Kidney epithelial cell (primary cell): Measurements from ENCODE around the gene GJB2. TPM values are rescaled to one million over a fixed set of nuclear protein-coding genes. Genes with fewer than 3 reads are reported as not detected.
A peak's percentile ranks its signal among the peaks of the same experiment; 100 is the strongest.
"Not testable (repeated sequence)": the region's sequence is repeated elsewhere in the genome, so short reads cannot be mapped to it uniquely, and the experiment has no call there.

Experiments used
- DNase-seq: peaks from one replicate; pipeline ENCODE4 v3.0.0-alpha.2; 2010; ENCODE audit warnings: low read depth
- H3K27me3 ChIP-seq: 2 replicates; pipeline ENCODE4 v1.6.0; 2011; ENCODE audit warnings: low read length; ENCODE audit not compliant: control insufficient read depth, insufficient read depth
- H3K36me3 ChIP-seq: 2 replicates; pipeline ENCODE4 v1.5.1; 2011; ENCODE audit warnings: low read length; ENCODE audit not compliant: control insufficient read depth, insufficient read depth
- H3K4me3 ChIP-seq: 2 replicates; pipeline ENCODE4 v1.5.1; 2011; ENCODE audit warnings: low read depth, mild to moderate bottlenecking, control low read depth, low read length
- CTCF ChIP-seq: IDR thresholded peaks from 2 replicates; pipeline ENCODE4 v1.5.1; 2011; ENCODE audit warnings: mild to moderate bottlenecking, moderate library complexity, low read length, control low read depth, inconsistent platforms; ENCODE audit not compliant: insufficient read depth, poor library complexity, severe bottlenecking
- total RNA-seq: library from RNA; depleted of rRNA; stranded (reverse); fragments of >200 nt; gene quantifications from 2 replicates; pipeline ENCODE4 v1.2.3, GENCODE V29; 2015

The GJB2 gene
- total RNA-seq, 1 donor from 2014 or later: 8.6 TPM

- peaks cover 24% of the 10 kb centered on the region for H3K27me3 ChIP-seq
- TF ChIP-seq CTCF: no peak
- no peak for DNase-seq
Measured at GRCh38 chr13:20160306-20161274, 32.1 kb downstream of the GJB2 start, which contains the start of gene GJA3. TSS of gene GJA3 (minus strand) at chr13:20161052. CDS start at chr13:20143288, 17,764 bp downstream.

GRCh38 chr13:20159646-20160305 is 33.0 kb downstream of the GJB2 start:
- no peak for DNase-seq
- H3K36me3 ChIP-seq: no peaks in the 10 kb centered on the region
- H3K4me3 ChIP-seq: peak overlapping the region; percentile 44
- H3K27me3 ChIP-seq: peaks cover 24% of the 10 kb centered on the region
- TF ChIP-seq CTCF: no peak

More at GRCh38 chr13:20160306-20161274, 32.1 kb downstream of the GJB2 start, which contains the start of gene GJA3:
- Histone ChIP-seq H3K4me3 (peak within 1 kb of the TSS; percentile 44), H3K36me3 (no peaks in the 10 kb centered on the region)

- Histone ChIP-seq H3K27me3 (peaks cover 24% of the 10 kb centered on the region), H3K4me3 (no peak overlapping the region), H3K36me3 (no peaks in the 10 kb centered on the region)
- TF ChIP-seq CTCF: no peak
- no peak for DNase-seq
Measured at GRCh38 chr13:20157151-20157796, 35.5 kb downstream of the GJB2 start.

- Histone ChIP-seq H3K36me3 (no peaks in the 10 kb centered on the region), H3K27me3 (peaks cover 21% of the 10 kb centered on the region)
- TF ChIP-seq CTCF: no peak
Measured at GRCh38 chr13:20156702-20157101, 36.0 kb downstream of the GJB2 start.

GRCh38 chr13:20153290-20153689 is 39.4 kb downstream of the GJB2 start:
- peaks cover 24% of the 10 kb centered on the region for H3K27me3 ChIP-seq
- DNase-seq, H3K4me3 ChIP-seq, H3K36me3 ChIP-seq: not testable (repeated sequence)

More at GRCh38 chr13:20156702-20157101, 36.0 kb downstream of the GJB2 start:
- no peak overlapping the region for H3K4me3 ChIP-seq
- no peak for DNase-seq

GRCh38 chr13:20151612-20152011 is 41.1 kb downstream of the GJB2 start:
- no peak overlapping the region for H3K4me3 ChIP-seq
- TF ChIP-seq CTCF: no peak
- DNase-seq: no peak
- peaks cover 34% of the 10 kb centered on the region for H3K27me3 ChIP-seq
- no peaks in the 10 kb centered on the region for H3K36me3 ChIP-seq
